ENCODE results near the gene CLTB.
A peak's percentile ranks its signal among the peaks of the same experiment; 100 is the strongest.

The CLTB gene

GRCh38 chr5:176405656-176406435 lies 10.5 kb downstream of the CLTB start:
- DNase-seq, result peak; percentile 43
- Histone ChIP-seq H3K27me3 (ENCODE audit: insufficient read depth, low read depth, severe bottlenecking) (no peaks in the 10 kb centered on the region), H3K9me3 (ENCODE audit: severe bottlenecking) (no peaks in the 10 kb centered on the region), H3K36me3 (peaks cover 3% of the 10 kb centered on the region; the same call in 1 of the 2 replicates), H3K4me3 (ENCODE audit: low read depth, low read length) (no peak overlapping the region), H3K27ac (no peak overlapping the region)
- TF ChIP-seq, protein P1, sequence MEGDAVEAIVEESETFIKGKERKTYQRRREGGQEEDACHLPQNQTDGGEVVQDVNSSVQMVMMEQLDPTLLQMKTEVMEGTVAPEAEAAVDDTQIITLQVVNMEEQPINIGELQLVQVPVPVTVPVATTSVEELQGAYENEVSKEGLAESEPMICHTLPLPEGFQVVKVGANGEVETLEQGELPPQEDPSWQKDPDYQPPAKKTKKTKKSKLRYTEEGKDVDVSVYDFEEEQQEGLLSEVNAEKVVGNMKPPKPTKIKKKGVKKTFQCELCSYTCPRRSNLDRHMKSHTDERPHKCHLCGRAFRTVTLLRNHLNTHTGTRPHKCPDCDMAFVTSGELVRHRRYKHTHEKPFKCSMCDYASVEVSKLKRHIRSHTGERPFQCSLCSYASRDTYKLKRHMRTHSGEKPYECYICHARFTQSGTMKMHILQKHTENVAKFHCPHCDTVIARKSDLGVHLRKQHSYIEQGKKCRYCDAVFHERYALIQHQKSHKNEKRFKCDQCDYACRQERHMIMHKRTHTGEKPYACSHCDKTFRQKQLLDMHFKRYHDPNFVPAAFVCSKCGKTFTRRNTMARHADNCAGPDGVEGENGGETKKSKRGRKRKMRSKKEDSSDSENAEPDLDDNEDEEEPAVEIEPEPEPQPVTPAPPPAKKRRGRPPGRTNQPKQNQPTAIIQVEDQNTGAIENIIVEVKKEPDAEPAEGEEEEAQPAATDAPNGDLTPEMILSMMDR (IDR thresholded peaks at IDR 0.05; ENCODE audit: low read depth, low read length), result peak; percentile 74

DNA sequence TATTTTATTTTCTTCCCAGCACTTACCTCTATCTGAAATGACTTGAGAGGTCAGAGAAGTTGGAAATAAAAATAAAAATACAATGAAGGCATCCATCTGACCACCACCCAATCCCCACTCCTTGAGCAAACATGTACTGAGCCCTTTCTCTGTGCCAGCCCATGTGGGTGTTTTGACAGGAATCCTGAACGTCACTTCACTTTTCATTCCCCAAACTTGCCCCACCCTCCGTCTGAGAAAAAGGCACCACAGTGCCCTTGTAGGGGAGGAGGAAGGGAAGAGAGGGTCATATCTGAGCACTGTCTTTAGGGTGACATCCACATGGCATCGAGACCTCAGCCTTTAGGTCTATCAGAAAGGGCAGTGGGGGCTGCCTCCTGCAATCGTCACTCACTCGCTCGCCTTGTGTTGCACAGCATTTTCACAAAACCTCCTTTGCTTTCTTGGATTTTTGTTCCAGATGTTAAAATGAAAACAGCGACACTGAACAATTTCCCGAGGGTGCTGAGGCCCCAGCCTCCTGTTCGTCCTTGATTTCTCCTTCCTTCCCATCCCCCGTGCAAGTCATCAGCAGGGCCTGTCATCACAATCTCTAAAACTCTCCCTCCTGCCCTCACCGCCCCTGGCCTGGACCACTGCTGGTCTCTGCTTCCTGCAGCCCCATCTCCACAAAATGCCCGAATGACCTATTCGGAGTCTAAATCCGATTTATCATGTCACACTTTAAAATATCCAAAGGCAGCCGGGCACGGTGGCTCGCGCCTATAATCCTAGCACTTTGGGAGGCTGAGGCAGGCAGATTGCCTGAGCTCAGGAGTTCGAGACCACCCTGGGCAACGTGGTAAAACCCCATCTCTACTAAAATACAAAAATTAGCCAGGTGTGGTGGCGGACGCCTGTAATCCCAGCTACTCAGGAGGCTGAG lies 14.8 kb downstream of the CLTB start:
- Histone ChIP-seq H3K36me3 (peaks cover 3% of the 10 kb centered on the region), H3K4me3 (ENCODE audit: low read depth, low read length) (no peak overlapping the region), H3K9me3 (ENCODE audit: severe bottlenecking) (no peaks in the 10 kb centered on the region), H3K27me3 (ENCODE audit: insufficient read depth, low read depth, severe bottlenecking) (no peaks in the 10 kb centered on the region), H3K27ac (no peak overlapping the region)
- TF ChIP-seq, protein P1 (IDR thresholded peaks at IDR 0.05; ENCODE audit: low read depth, low read length), result no peak
- no peak for DNase-seq

GRCh38 chr5:176400382-176401156 lies 15.8 kb downstream of the CLTB start:
- H3K9me3 ChIP-seq (ENCODE audit: severe bottlenecking), result no peaks in the 10 kb centered on the region
- TF ChIP-seq, protein P1 (IDR thresholded peaks at IDR 0.05; ENCODE audit: low read depth, low read length), result no peak
- no peak for DNase-seq
- H3K27me3 ChIP-seq (ENCODE audit: insufficient read depth, low read depth, severe bottlenecking), result no peaks in the 10 kb centered on the region
- H3K27ac ChIP-seq, result no peak overlapping the region
- H3K4me3 ChIP-seq (ENCODE audit: low read depth, low read length), result no peak overlapping the region
- H3K36me3 ChIP-seq, result peaks cover 6% of the 10 kb centered on the region

GRCh38 chr5:176397736-176398420 lies 18.5 kb downstream of the CLTB start:
- DNase-seq, result no peak
- H3K36me3 ChIP-seq, result peaks cover 6% of the 10 kb centered on the region
- TF ChIP-seq, protein P1 (IDR thresholded peaks at IDR 0.05; ENCODE audit: low read depth, low read length), result no peak
- no peak overlapping the region for H3K27ac ChIP-seq
- no peaks in the 10 kb centered on the region for H3K27me3 ChIP-seq (ENCODE audit: insufficient read depth, low read depth, severe bottlenecking)
- no peak overlapping the region for H3K4me3 ChIP-seq (ENCODE audit: low read depth, low read length)
- no peaks in the 10 kb centered on the region for H3K9me3 ChIP-seq (ENCODE audit: severe bottlenecking)

- TF ChIP-seq, protein P1 (IDR thresholded peaks at IDR 0.05; ENCODE audit: low read depth, low read length), result peak; percentile 16; the same call in 1 of the 2 replicates
- Histone ChIP-seq H3K36me3 (peaks cover 17% of the 10 kb centered on the region), H3K4me3 (ENCODE audit: low read depth, low read length) (no peak overlapping the region), H3K27ac (no peak overlapping the region; the same call in 1 of the 2 replicates), H3K27me3 (ENCODE audit: insufficient read depth, low read depth, severe bottlenecking) (no peaks in the 10 kb centered on the region), H3K9me3 (ENCODE audit: severe bottlenecking) (no peaks in the 10 kb centered on the region)
- DNase-seq, result peak; percentile 47
Measured at GRCh38 chr5:176396330-176396729, 20.0 kb downstream of the CLTB start.

All from WERI-Rb-1 (cell line).